NCI-H2196 treated with DMSO at 0.1 percent for 48 hours (cell line): ENCODE data around the gene CITED2.

Experiments used
- DNase-seq: peaks from one replicate; lab custom pipeline; 2025; ENCODE audit not compliant: unreplicated experiment; lab: John Stamatoyannopoulos, UW

CITED2 gene

GRCh38 chr6:139334806-139335446 is 39.5 kb downstream of the CITED2 start:
- DNase-seq: no peak

DNA sequence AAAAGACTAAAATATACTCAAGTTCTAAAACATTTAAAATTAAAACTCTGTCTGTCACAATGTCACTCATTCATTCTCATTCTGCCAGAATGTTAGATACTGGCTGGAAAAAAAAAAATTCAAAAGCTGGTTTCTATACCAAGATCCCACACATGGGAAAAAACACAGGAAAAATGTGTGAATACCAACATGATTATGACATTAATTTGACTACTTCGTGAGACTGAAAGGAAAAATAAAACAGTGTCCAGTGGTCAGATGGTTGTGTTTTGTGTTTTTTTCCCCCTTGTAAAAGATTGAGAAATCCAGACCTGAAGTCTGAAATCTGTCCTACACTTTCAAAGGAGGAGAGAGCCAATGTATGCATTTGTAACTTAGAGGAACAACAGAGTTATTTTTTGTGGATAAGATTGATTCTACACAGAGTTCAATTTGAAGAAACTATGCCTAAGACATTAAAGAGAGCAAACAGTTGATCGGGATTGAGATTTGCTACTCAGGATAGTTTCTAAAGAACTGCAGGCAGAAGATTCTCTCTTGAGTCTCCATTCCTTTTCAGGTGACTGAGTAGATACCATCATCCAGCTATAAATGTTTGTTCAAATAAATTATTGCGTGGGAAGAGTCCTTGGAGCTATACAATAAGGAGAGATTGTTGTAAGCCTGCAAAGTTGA is 43.5 kb downstream of the CITED2 start:
- no peak for DNase-seq

GRCh38 chr6:139330306-139330705 is 44.1 kb downstream of the CITED2 start:
- DNase-seq: no peak

DNA sequence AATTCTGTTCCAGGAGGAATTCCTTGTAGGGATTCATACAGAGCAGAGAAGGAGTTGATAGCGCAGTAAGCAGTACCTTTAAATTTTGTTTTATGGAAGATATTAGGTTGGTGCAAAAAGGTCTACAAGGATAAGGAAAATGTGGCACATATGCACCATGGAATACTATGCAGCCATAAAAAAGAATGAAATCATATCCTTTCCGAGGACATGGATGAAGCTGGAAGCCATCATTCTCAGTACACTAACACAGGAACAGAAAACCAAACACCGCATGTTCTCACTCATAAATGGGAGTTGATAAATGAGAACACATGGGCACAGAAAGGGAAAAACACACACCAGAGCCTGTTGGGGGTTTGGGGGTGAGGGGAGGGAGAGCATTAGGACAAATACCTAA is 45.2 kb downstream of the CITED2 start:
- no peak for DNase-seq

DNA sequence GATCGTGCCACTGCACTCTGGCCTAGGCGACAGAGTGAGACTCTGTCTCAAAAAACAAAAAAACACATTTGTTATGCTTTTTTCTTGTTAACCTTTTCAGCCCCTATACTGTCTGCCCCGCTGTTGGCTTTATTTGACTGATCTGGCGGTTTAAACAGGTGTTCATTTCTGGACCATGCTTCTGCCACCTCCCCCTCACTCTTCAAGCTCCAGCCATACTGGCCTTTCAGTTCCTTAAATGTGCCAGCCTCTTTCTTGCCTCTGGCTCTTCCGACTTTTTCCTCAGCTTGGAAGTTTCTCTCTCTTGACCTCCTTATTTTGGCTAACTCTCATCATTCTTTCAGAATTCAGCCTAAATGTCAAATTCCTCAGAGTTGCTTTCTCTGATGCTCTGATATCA is 47.4 kb downstream of the CITED2 start:
- no peak for DNase-seq

DNA sequence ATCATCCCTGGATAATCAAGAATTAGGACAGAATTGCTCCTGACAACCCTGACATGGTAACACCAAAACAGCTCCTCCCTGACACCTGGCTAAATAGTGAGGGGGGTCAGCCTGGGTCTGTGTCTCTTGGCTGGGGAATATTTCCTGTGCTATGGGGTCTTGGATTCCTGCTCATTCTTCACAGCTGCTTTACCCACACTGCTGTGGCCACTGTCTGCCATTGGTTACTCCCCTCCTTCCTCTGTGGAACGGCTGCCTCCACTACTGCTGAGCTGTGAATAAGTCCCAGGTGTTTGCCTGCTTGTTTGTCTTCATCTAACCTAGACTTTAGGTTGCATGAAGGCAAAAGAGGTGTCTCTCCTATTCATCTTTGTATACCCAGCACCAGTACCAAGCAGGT is 48.8 kb downstream of the CITED2 start:
- DNase-seq: no peak

DNA sequence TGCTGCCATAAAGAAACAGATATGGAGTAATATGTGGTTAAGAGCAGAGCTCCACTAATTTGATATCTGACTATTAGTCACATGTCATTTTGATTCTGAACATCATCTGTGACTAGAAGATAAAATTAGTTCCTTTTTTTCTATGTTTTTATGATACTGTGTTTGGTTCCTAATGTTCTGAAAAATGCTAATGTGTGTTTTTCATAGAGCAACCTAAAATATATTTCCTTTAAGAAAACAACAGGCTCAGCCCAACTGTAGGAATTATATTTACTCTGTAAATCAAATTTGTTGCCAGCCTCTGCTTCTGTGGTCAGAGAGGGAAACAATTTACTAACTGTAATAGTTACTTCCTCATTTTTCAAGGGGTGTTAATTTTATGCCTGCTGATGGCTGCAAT is 49.3 kb downstream of the CITED2 start:
- DNase-seq: no peak

DNA sequence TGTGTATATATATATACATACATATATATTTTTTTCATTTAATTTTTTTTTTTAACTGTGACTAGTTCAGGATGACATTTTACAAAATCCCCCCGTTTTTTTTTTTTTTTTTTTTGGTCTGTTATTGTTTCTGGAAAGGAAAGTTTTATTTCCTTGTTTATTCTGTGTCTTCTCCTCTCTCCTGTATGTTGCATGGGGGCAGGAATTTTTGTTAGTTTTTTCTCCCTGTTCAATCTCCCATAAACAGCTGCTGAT is 50.2 kb downstream of the CITED2 start:
- DNase-seq: no peak

- DNase-seq: no peak
Observed at GRCh38 chr6:139323511-139324300, 50.7 kb downstream of the CITED2 start.
